Vagina (tissue), 2 donors: ENCODE measurements around the gene AKR1E2. TPM values are rescaled to one million over a fixed set of nuclear protein-coding genes. Genes with fewer than 3 reads are reported as not detected.

Experiments
- DNase-seq, 2 donors: peaks; one replicate each; pipeline ENCODE4 v3.0.0-alpha.2; 2017; ENCODE audit errors: extremely low spot score in 2 of 2
- H3K27ac ChIP-seq: fragments of 200-600 bp; sonication (generic); one replicate; pipeline ENCODE4 v1.5.1; 2019
- H3K27me3 ChIP-seq: fragments of 200-600 bp; sonication (generic); one replicate; pipeline ENCODE4 v1.5.1; 2019
- H3K36me3 ChIP-seq, 2 donors: fragments of 200-600 bp; sonication (generic); one replicate each; pipeline ENCODE4 v1.5.1; 2017 to 2019
- H3K4me1 ChIP-seq: fragments of 200-600 bp; sonication (generic); one replicate; pipeline ENCODE4 v1.5.1; 2019
- H3K4me3 ChIP-seq, 2 donors: fragments of 200-600 bp; sonication (generic); 1 replicate in 1 of 2; 2 replicates in 1 of 2; pipeline ENCODE4 v1.5.1; 2016 to 2019
- H3K9me3 ChIP-seq: fragments of 200-600 bp; sonication (generic); one replicate; pipeline ENCODE4 v1.5.1; 2019
- CTCF ChIP-seq, 3 experiments: fragments of 450-650 bp in 2 of 3; fragments of 200-600 bp in 1 of 3; sonication (generic) in 1 of 3; IDR thresholded peaks; one replicate each; pipeline ENCODE4 v1.5.1; 2017 to 2019; ENCODE audit warnings: antibody characterized with exemption in 3 of 3, mild to moderate bottlenecking in 2 of 3, moderate library complexity in 2 of 3
- POLR2A ChIP-seq, 2 donors: fragments of 450-650 bp; IDR thresholded peaks; one replicate each; pipeline ENCODE4 v1.6.1; 2017; ENCODE audit warnings: antibody characterized with exemption in 2 of 2, mild to moderate bottlenecking in 2 of 2, moderate library complexity in 2 of 2
- POLR2AphosphoS5 ChIP-seq, 2 donors: sonication (generic); formaldehyde crosslinking; IDR thresholded peaks; one replicate each; pipeline ENCODE4 v1.9.0; 2017; ENCODE audit warnings: antibody characterized with exemption in 2 of 2, mild to moderate bottlenecking in 2 of 2, low read depth in 1 of 2; ENCODE audit not compliant: insufficient read depth in 1 of 2
- intact Hi-C: fragments of 100-400 bp; cut with DNase I; formaldehyde crosslinking; loops from one replicate; pipeline ENCODE4 v1.15.1; 2023
- total RNA-seq: library from RNA; depleted of rRNA; stranded (reverse); fragments of >200 nt; gene quantifications from one replicate; pipeline ENCODE4 v1.2.3, GENCODE V29; 2016

AKR1E2 gene
- total RNA-seq, 1 donor from 2014 or later = 3.7 TPM

- no peak overlapping the region for H3K4me3 ChIP-seq
- intact Hi-C loops = no loop called here
- H3K27me3 ChIP-seq = no peaks in the 10 kb centered on the region
- DNase-seq = no peak
- no peaks in the 10 kb centered on the region for H3K36me3 ChIP-seq
- H3K27ac ChIP-seq = no peak overlapping the region
- peaks cover 4% of the 10 kb centered on the region for H3K4me1 ChIP-seq
- H3K9me3 ChIP-seq = no peaks in the 10 kb centered on the region
- no peak for TF ChIP-seq POLR2AphosphoS5 (IDR thresholded peaks at IDR 0.05; ENCODE audit: insufficient read depth in 1 of 2, low read depth in 1 of 2)
- TF ChIP-seq CTCF (IDR thresholded peaks at IDR 0.05) = no peak
- no peak for TF ChIP-seq POLR2A (IDR thresholded peaks at IDR 0.05)
Observed at GRCh38 chr10:4892681-4893080, 66.7 kb downstream of the AKR1E2 start.

DNA sequence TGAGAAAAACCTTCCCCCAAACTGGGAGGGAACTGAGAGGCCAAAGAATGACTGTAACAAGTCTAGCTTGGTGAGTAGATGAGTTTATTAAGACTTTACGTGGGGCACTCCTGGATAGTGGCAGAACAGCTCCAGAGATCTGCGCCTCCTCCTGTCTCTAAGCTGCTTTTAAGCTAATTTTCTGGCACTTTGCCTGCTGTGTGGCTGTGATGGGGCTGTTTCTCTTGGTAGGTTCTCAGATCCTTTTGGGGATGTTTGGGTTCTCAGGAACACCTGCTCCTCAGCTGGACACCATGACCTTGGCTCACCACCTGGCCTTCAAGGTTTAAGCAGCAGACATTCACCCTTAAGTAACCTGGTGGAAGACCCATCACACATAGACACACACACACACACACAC is 68.3 kb downstream of the AKR1E2 start:
- no peaks in the 10 kb centered on the region for H3K4me1 ChIP-seq
- no peaks in the 10 kb centered on the region for H3K27me3 ChIP-seq
- DNase-seq = no peak
- no peak overlapping the region for H3K4me3 ChIP-seq
- TF ChIP-seq POLR2AphosphoS5 (IDR thresholded peaks at IDR 0.05; ENCODE audit: insufficient read depth in 1 of 2, low read depth in 1 of 2) = no peak
- no peak for TF ChIP-seq CTCF (IDR thresholded peaks at IDR 0.05)
- no peak for TF ChIP-seq POLR2A (IDR thresholded peaks at IDR 0.05)
- intact Hi-C loops = no loop called here
- H3K36me3 ChIP-seq = no peaks in the 10 kb centered on the region
- H3K27ac ChIP-seq = no peak overlapping the region
- no peaks in the 10 kb centered on the region for H3K9me3 ChIP-seq

Other genes starting within 250 kb of the AKR1E2 start
- 73.7 TPM for gene AKR1C1, start 137.2 kb downstream of the AKR1E2 start, total RNA-seq
- 104 TPM for gene AKR1C2, start 177.7 kb downstream of the AKR1E2 start, total RNA-seq